Ishikawa (cell line): ENCODE measurements around the gene CD300LB.

Experiments
- CEBPB ChIP-seq: IDR thresholded peaks from 2 replicates; pipeline ENCODE4 v1.6.1; 2012
- CREB1 ChIP-seq: IDR thresholded peaks from 2 replicates; pipeline ENCODE4 v1.6.1; 2012; ENCODE audit warnings: low read depth
- EGR1 ChIP-seq: IDR thresholded peaks from 2 replicates; pipeline ENCODE4 v1.6.1; 2012
- EP300 ChIP-seq: IDR thresholded peaks from 2 replicates; pipeline ENCODE4 v1.6.1; 2012; ENCODE audit warnings: borderline replicate concordance
- FOXM1 ChIP-seq: IDR thresholded peaks from 2 replicates; pipeline ENCODE4 v1.6.1; 2012; ENCODE audit warnings: low read depth, borderline replicate concordance
- MAX ChIP-seq: IDR thresholded peaks from 2 replicates; pipeline ENCODE4 v1.6.1; 2012
- NFIC ChIP-seq: IDR thresholded peaks from 2 replicates; pipeline ENCODE4 v1.6.1; 2012
- RAD21 ChIP-seq: IDR thresholded peaks from 2 replicates; pipeline ENCODE4 v1.6.1; 2012; ENCODE audit warnings: low read depth
- REST ChIP-seq: IDR thresholded peaks from 2 replicates; pipeline ENCODE4 v1.6.1; 2012; ENCODE audit warnings: low read depth, mild to moderate bottlenecking
- TAF1 ChIP-seq: IDR thresholded peaks from 2 replicates; pipeline ENCODE4 v1.6.1; 2012; ENCODE audit warnings: low read depth, mild to moderate bottlenecking
- TCF12 ChIP-seq: IDR thresholded peaks from 2 replicates; pipeline ENCODE4 v1.6.1; 2012; ENCODE audit warnings: low read depth
- TEAD4 ChIP-seq: IDR thresholded peaks from 2 replicates; pipeline ENCODE4 v1.6.1; 2012
- USF1 ChIP-seq: IDR thresholded peaks from 2 replicates; pipeline ENCODE4 v1.6.1; 2012
- YY1 ChIP-seq: IDR thresholded peaks from 2 replicates; pipeline ENCODE4 v1.6.1; 2012; ENCODE audit warnings: low read depth
- ZBTB7A ChIP-seq: IDR thresholded peaks from 2 replicates; pipeline ENCODE4 v1.6.1; 2012; ENCODE audit warnings: low read depth

Gene CD300LB

GRCh38 chr17:74491626-74492025 lies 39.6 kb downstream of the CD300LB start:
- TF ChIP-seq CREB1 = no peak
- no peak for TF ChIP-seq EP300
- no peak for TF ChIP-seq TEAD4
- no peak for TF ChIP-seq NFIC
- TF ChIP-seq MAX = no peak
- no peak for TF ChIP-seq USF1
- TF ChIP-seq TAF1 = no peak
- TF ChIP-seq REST = no peak
- no peak for TF ChIP-seq ZBTB7A
- no peak for TF ChIP-seq YY1
- TF ChIP-seq RAD21 = no peak
- TF ChIP-seq CEBPB = no peak
- TF ChIP-seq EGR1 = no peak
- no peak for TF ChIP-seq TCF12
- no peak for TF ChIP-seq FOXM1

GRCh38 chr17:74490716-74491115 lies 40.6 kb downstream of the CD300LB start:
- no peak for TF ChIP-seq EGR1
- no peak for TF ChIP-seq TCF12
- no peak for TF ChIP-seq RAD21
- no peak for TF ChIP-seq TAF1
- TF ChIP-seq TEAD4 = no peak
- TF ChIP-seq CREB1 = no peak
- TF ChIP-seq NFIC = no peak
- no peak for TF ChIP-seq YY1
- TF ChIP-seq FOXM1 = no peak
- TF ChIP-seq REST = no peak
- TF ChIP-seq USF1 = no peak
- no peak for TF ChIP-seq EP300
- TF ChIP-seq CEBPB = no peak
- TF ChIP-seq MAX = no peak
- no peak for TF ChIP-seq ZBTB7A

GRCh38 chr17:74485841-74486240 lies 45.4 kb downstream of the CD300LB start:
- no peak for TF ChIP-seq YY1
- no peak for TF ChIP-seq TEAD4
- no peak for TF ChIP-seq NFIC
- no peak for TF ChIP-seq EP300
- no peak for TF ChIP-seq REST
- TF ChIP-seq ZBTB7A = no peak
- no peak for TF ChIP-seq TCF12
- no peak for TF ChIP-seq MAX
- no peak for TF ChIP-seq CEBPB
- TF ChIP-seq EGR1 = no peak
- TF ChIP-seq RAD21 = no peak
- no peak for TF ChIP-seq FOXM1
- no peak for TF ChIP-seq CREB1
- TF ChIP-seq USF1 = no peak
- TF ChIP-seq TAF1 = no peak
